ENCODE data around the gene KCNK4. TPM values are rescaled to one million over a fixed set of nuclear protein-coding genes. Genes with fewer than 3 reads are reported as not detected.
A peak's percentile ranks its signal among the peaks of the same experiment; 100 is the strongest.

The KCNK4 gene
- polyA plus RNA-seq, 2 of the 4 experiments (the other 2 are of a cell fraction), result 0.12 TPM; not detected in 1

- TF ChIP-seq BCL3 (IDR thresholded peaks at IDR 0.05) (no peak), NR3C1 (IDR thresholded peaks at IDR 0.05) (no peak), HEYL (CRISPR knock-in tag; IDR thresholded peaks at IDR 0.05) (no peak), USF2 (IDR thresholded peaks at IDR 0.05) (no peak)
These were observed 8.1 kb downstream of the KCNK4 start (continued) for GRCh38 chr11:64298966-64299846.

GRCh38 chr11:64299847-64300648 lies 8.9 kb downstream of the KCNK4 start, which contains the start of gene CATSPERZ:
Gene CATSPERZ, plus strand, starts transcription at chr11:64300358. Its CDS starts 53 bp downstream, at chr11:64300411.
- H3K9me3 ChIP-seq, result no peaks in the 10 kb centered on the region
- H3K4me1 ChIP-seq, result peaks cover 15% of the 10 kb centered on the region
- ATAC-seq (no peak), DNase-seq (ENCODE audit: low read depth in 1 of 2, low spot score in 1 of 2) (no peak), FAIRE-seq (no peak)
- 81% methylated on average over 36 of the region's 54 CpGs for WGBS (ENCODE audit: missing lambda C conversion rate)
- ChIA-PET CTCF (interaction anchor here (0.5 to 20.7 kb wide), 26 partner anchors 11 to 489 kb away, joined by 3 to 996 read pairs (median 6); partner anchors contain the start of genes BAD, CCDC88B, FERMT3 and FKBP2), POLR2A (interaction anchor here (0.7 to 2.1 kb wide), 8 partner anchors 15 to 55 kb away, joined by 3 to 11 read pairs (median 6); partner anchors contain the start of genes GPR137, PRDX5 and TRMT112)
- peak within 1 kb of the TSS; percentile 55 to 86 for H3K27ac ChIP-seq
- TF ChIP-seq SREBF2 (IDR thresholded peaks at IDR 0.05), result no peak
- no peak for TF ChIP-seq RAD21 (conservative IDR thresholded peaks at IDR 0.05 in 1 of 2, IDR thresholded peaks at IDR 0.05 in 1 of 2)
- TF ChIP-seq HOXB5 (CRISPR knock-in tag; IDR thresholded peaks at IDR 0.05), result no peak
- TF ChIP-seq ATOH8 (CRISPR knock-in tag; IDR thresholded peaks at IDR 0.05; ENCODE audit: low read depth), result no peak
- no peak for TF ChIP-seq CBX8 (IDR thresholded peaks at IDR 0.05)
- TF ChIP-seq CEBPB (IDR thresholded peaks at IDR 0.05), result no peak
- TF ChIP-seq CTCF (IDR thresholded peaks at IDR 0.05), result no peak
- TF ChIP-seq ESRRA (IDR thresholded peaks at IDR 0.05; ENCODE audit: borderline replicate concordance, low read length), result no peak
- TF ChIP-seq HDAC2 (IDR thresholded peaks at IDR 0.05), result no peak
- no peak for TF ChIP-seq EHMT2 (IDR thresholded peaks at IDR 0.05; ENCODE audit: low read depth)
- no peak for TF ChIP-seq PHF8 (IDR thresholded peaks at IDR 0.05; ENCODE audit: borderline replicate concordance, low read depth)
- no peak for TF ChIP-seq MAFK (IDR thresholded peaks at IDR 0.05; ENCODE audit: partially characterized antibody)
- no peak for TF ChIP-seq KDM5A (IDR thresholded peaks at IDR 0.05)
- no peak for TF ChIP-seq ZNF302 (CRISPR knock-in tag; IDR thresholded peaks at IDR 0.05)
- no peak for TF ChIP-seq ELK1 (IDR thresholded peaks at IDR 0.05; ENCODE audit: low read depth, low read length)
- no peak for TF ChIP-seq POLR2AphosphoS2 (conservative IDR thresholded peaks at IDR 0.05; ENCODE audit: low read length)
- no peak for TF ChIP-seq USF2 (IDR thresholded peaks at IDR 0.05)
- no peak for TF ChIP-seq KDM1A (IDR thresholded peaks at IDR 0.05; ENCODE audit: low read depth)
- peak within 1 kb of the TSS; percentile 82 for H3K4me2 ChIP-seq
- peak within 1 kb of the TSS; percentile 49 for H3K4me3 ChIP-seq

All from A549 (cell line).